HG02885 (cell line): ENCODE measurements around the gene PDAP1.
"Not testable (repeated sequence)": the region's sequence is repeated elsewhere in the genome, so short reads cannot be mapped to it uniquely, and the experiment has no call there.

ENCODE experiments used
- ATAC-seq: cut with Tn5 transposase; IDR thresholded peaks from one replicate; pipeline ENCODE4 v1.9.1; 2021; ENCODE audit warnings: mild to moderate bottlenecking; ENCODE audit not compliant: unreplicated experiment, poor library complexity

PDAP1 gene

GRCh38 chr7:99359465-99360154, 48.8 kb downstream of the PDAP1 start:
- no peak for ATAC-seq

GRCh38 chr7:99358521-99358920, 49.9 kb downstream of the PDAP1 start:
- ATAC-seq = not testable (repeated sequence)

GRCh38 chr7:99357701-99358490, 50.5 kb downstream of the PDAP1 start:
- no peak for ATAC-seq

- ATAC-seq = no peak
Observed at GRCh38 chr7:99355098-99355497, 53.3 kb downstream of the PDAP1 start.

- no peak for ATAC-seq
Observed at GRCh38 chr7:99352247-99352646, 56.1 kb downstream of the PDAP1 start.

DNA sequence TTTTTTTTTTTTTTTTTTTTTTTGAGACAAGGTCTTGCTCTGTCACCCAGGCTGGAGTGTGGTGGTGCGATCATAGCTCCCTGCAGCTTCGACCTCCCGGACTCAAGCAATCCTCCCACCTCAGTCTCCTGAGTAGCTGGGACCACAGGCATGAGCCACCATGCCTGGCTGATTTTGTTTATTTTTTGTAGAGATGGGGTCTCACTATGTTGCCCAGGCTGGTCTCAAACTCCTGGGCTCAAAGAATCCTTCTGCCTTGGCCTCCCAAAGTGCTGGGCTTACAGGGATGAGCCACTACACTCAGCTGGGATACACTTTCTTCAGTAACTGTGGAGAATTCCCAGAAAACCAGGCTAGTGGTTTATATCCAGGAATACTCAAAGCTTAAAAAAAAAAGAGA, 57.8 kb downstream of the PDAP1 start:
- not testable (repeated sequence) for ATAC-seq
